CD4-positive, alpha-beta memory T cell (primary cell): ENCODE data around the gene ACTN1. TPM values are rescaled to one million over a fixed set of nuclear protein-coding genes. Genes with fewer than 3 reads are reported as not detected.
A peak's percentile ranks its signal among the peaks of the same experiment; 100 is the strongest.

Source experiments
- CTCF ChIA-PET: fragments of 350-600 bp; sonication (Branson Sonifier 250); formaldehyde crosslinking; loops from one replicate; lab custom pipeline; 2021; ENCODE audit warnings: inconsistent platforms; ENCODE audit not compliant: partially characterized antibody; lab: Charles Lee
- POLR2A ChIA-PET: fragments of 350-600 bp; sonication (Branson Sonifier 250); formaldehyde crosslinking; loops from one replicate; lab custom pipeline; 2021; ENCODE audit not compliant: partially characterized antibody; lab: Charles Lee
- DNase-seq, 5 donors: peaks; one replicate each; pipeline versions ENCODE4 v3.0.0 to v3.0.0-alpha.2; 2020 to 2022; ENCODE audit warnings: mixed read lengths in 1 of 5
- H3K27ac ChIP-seq: one replicate; pipeline ENCODE4 v1.7.0; 2013; ENCODE audit warnings: low read depth, low read length
- H3K27me3 ChIP-seq: 2 replicates; pipeline ENCODE4 v1.7.0; 2013; ENCODE audit warnings: mild to moderate bottlenecking, low read length, moderate library complexity; ENCODE audit not compliant: insufficient read depth
- H3K36me3 ChIP-seq: 2 replicates; pipeline ENCODE4 v1.7.0; 2013; ENCODE audit warnings: mild to moderate bottlenecking, low read length, moderate library complexity; ENCODE audit not compliant: insufficient read depth
- H3K4me1 ChIP-seq: 2 replicates; pipeline ENCODE4 v1.7.0; 2013; ENCODE audit warnings: mild to moderate bottlenecking, low read length, moderate library complexity; ENCODE audit not compliant: insufficient read depth
- H3K4me3 ChIP-seq, 2 donors: one replicate each; pipeline ENCODE4 v1.7.0; 2013; ENCODE audit warnings: low read length in 2 of 2, mild to moderate bottlenecking in 1 of 2
- H3K9me3 ChIP-seq, 2 donors: one replicate each; pipeline ENCODE4 v1.7.0; 2013; ENCODE audit warnings: low read length in 2 of 2, control low read depth in 1 of 2; ENCODE audit not compliant: control insufficient read depth in 1 of 2
- H3K27ac Mint-ChIP-seq, 7 donors: one replicate each; pipeline ENCODE4 v1.8.0; 2020 to 2021; ENCODE audit warnings: mixed read lengths in 7 of 7, mild to moderate bottlenecking in 6 of 7, inconsistent platforms in 3 of 7, moderate library complexity in 3 of 7
- H3K27me3 Mint-ChIP-seq, 2 donors: one replicate each; pipeline ENCODE4 v1.8.0; 2020 to 2021; ENCODE audit warnings: mixed read lengths in 2 of 2
- H3K36me3 Mint-ChIP-seq, 2 donors: one replicate each; pipeline ENCODE4 v1.8.0; 2020 to 2021; ENCODE audit warnings: mixed read lengths in 2 of 2, inconsistent platforms in 1 of 2, mild to moderate bottlenecking in 1 of 2
- H3K4me1 Mint-ChIP-seq, 4 donors: one replicate each; pipeline ENCODE4 v1.8.0; 2020 to 2021; ENCODE audit warnings: mixed read lengths in 4 of 4, mild to moderate bottlenecking in 1 of 4
- H3K4me3 Mint-ChIP-seq, 8 donors: one replicate each; pipeline ENCODE4 v1.8.0; 2020 to 2021; ENCODE audit warnings: mixed read lengths in 8 of 8, mild to moderate bottlenecking in 7 of 8, moderate library complexity in 6 of 8, inconsistent platforms in 3 of 8
- H3K9me3 Mint-ChIP-seq, 8 donors: one replicate each; pipeline ENCODE4 v1.8.0; 2020 to 2021; ENCODE audit warnings: mixed read lengths in 8 of 8, mild to moderate bottlenecking in 5 of 8, inconsistent platforms in 3 of 8, moderate library complexity in 1 of 8
- intact Hi-C: fragments of 100-400 bp; cut with micrococcal nuclease; formaldehyde crosslinking; loops from one replicate; pipeline ENCODE4 v1.15.1; 2023
- polyA plus RNA-seq, 2 donors: library from polyadenylated mRNA; unstranded; fragments of 300-500 nt; fragmentation: Illumina TruSeq; gene quantifications; one replicate each; pipeline ENCODE4 v1.2.3, GENCODE V29; 2021
- total RNA-seq, 2 experiments: library from RNA; stranded (reverse); gene quantifications; one replicate each; pipeline ENCODE4 v1.2.3, GENCODE V29; 2021

ACTN1 gene
- total and polyA plus RNA-seq, 4 experiments from 2014 or later = 33.6 to 75.1 (median 67.0) TPM

DNA sequence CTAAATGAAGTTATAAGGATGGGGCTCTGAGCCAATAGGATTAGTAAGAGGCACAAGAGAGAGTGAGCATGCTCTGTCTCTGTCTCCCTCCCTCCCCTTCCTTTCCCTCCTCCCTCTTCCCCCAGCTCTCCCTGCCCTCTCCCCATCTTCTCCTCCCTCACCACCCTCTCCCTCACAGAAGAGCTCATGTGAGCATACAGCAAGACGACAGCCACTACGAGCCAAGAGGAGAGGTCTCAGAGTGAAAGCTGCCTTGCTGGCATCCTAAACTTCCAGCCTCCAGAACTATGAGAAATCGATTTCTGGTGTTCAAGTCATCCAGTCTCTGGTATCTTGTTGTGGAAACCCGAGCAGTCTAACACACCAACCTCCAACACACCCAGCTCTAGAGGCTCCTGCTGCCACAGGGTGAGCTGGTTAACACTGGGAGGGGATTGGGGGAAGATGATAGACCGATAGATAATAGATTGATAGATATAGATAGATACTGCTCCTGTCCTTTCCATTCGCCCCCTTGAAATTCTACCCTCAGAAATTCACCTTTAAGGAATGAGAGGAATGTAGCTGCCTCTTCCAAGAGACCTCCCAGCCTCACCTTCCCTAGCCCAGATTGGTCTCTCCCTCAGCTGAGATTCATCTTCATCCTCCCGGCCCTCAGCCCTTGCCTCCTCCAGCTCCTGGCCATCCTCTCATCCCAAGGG, 25.8 kb upstream of the ACTN1 start:
- CTCF ChIA-PET = interaction anchor here (0.7 to 6.7 kb wide), 2 partner anchors 45 to 92 kb away, joined by 3 to 72 read pairs; no protein-coding TSS in a partner anchor
- Histone ChIP-seq H3K27me3 (no peaks in the 10 kb centered on the region), H3K36me3 (no peaks in the 10 kb centered on the region), H3K9me3 (no peaks in the 10 kb centered on the region), H3K4me3 (no peak overlapping the region), H3K27ac (no peak overlapping the region), H3K4me1 (no peaks in the 10 kb centered on the region)
- H3K4me3 Mint-ChIP-seq = no peak overlapping the region
- intact Hi-C loops = no loop called here
- no peaks in the 10 kb centered on the region for H3K36me3 Mint-ChIP-seq
- POLR2A ChIA-PET = no interaction called here
- H3K4me1 Mint-ChIP-seq = peaks cover 0 to under 1% (median under 1%) of the 10 kb centered on the region in 4 donors
- no peak for DNase-seq
- H3K9me3 Mint-ChIP-seq = no peaks in the 10 kb centered on the region
- peak overlapping the region in 2 of 7 donors; percentile 51 to 83 for H3K27ac Mint-ChIP-seq
- H3K27me3 Mint-ChIP-seq = peaks cover 0 to 1% of the 10 kb centered on the region in 2 donors

DNA sequence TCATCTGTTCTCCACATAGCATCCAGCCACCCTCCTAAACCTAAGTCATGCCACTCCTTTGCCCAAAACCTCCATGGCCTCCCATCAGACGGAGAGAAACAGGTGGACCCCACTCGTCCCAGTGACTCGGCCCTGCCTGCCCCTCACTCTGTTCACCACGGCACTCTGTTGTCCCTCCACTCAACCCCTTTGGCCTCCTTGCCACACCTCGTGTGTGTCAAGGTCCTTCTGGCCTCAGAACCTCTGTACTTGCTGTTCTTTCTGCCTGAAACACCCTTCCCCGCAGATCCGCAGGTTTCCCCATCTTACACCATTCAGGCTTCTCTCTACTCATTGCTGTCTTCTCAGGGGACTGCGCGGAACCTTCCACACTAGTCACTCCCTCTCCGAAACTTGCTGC, 24.5 kb upstream of the ACTN1 start:
- Mint-ChIP-seq H3K4me3 (no peak overlapping the region), H3K4me1 (no peaks in the 10 kb centered on the region), H3K9me3 (no peaks in the 10 kb centered on the region), H3K27ac (peak overlapping the region in 1 of 7 donors; percentile 30), H3K27me3 (peaks cover 0 to 1% of the 10 kb centered on the region in 2 donors), H3K36me3 (no peaks in the 10 kb centered on the region)
- no peak overlapping the region for H3K4me3 ChIP-seq
- H3K36me3 ChIP-seq = no peaks in the 10 kb centered on the region
- no peaks in the 10 kb centered on the region for H3K4me1 ChIP-seq
- no peaks in the 10 kb centered on the region for H3K27me3 ChIP-seq
- ChIA-PET CTCF (interaction anchor here (1.0 to 6.7 kb wide), 2 partner anchors 55 to 91 kb away, joined by 3 to 72 read pairs; no protein-coding TSS in a partner anchor), POLR2A (no interaction called here)
- no peaks in the 10 kb centered on the region for H3K9me3 ChIP-seq
- no peak overlapping the region for H3K27ac ChIP-seq
- intact Hi-C loops = no loop called here
- DNase-seq = no peak

DNA sequence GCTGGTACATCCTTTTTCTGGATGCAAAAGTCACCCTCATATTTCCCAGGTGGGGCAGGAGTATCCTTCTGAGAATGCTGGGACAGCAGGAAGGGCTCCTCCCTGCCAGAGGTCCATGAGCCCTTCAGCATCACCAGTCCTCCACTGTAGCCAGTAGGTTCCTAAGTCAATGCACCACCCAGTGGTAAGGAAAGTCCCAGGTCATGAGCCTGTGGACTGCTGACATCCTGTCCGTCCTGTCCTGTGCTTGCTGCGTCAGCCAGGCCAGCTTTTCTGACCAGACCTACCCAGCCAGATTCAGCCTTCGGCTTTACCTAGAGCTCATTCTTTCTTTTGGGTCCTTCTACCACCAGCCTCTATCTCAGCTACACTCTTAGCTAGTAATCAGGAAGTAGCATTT, 23.0 kb upstream of the ACTN1 start:
- POLR2A ChIA-PET = no interaction called here
- CTCF ChIA-PET = interaction anchor here (1.0 to 6.7 kb wide), 9 partner anchors 13 to 94 kb away, joined by 3 to 72 read pairs (median 5); no protein-coding TSS in a partner anchor
- Histone ChIP-seq H3K9me3 (no peaks in the 10 kb centered on the region), H3K27me3 (no peaks in the 10 kb centered on the region), H3K4me3 (no peak overlapping the region), H3K27ac (no peak overlapping the region), H3K36me3 (no peaks in the 10 kb centered on the region), H3K4me1 (no peaks in the 10 kb centered on the region)
- H3K27me3 Mint-ChIP-seq = peaks cover 0 to 1% of the 10 kb centered on the region in 2 donors
- H3K27ac Mint-ChIP-seq = no peak overlapping the region
- no peak overlapping the region for H3K4me3 Mint-ChIP-seq
- no peak for DNase-seq
- intact Hi-C loops = loop anchor here (1.0 kb wide), 1 partner anchor 91 kb away; no protein-coding TSS in a partner anchor
- H3K36me3 Mint-ChIP-seq = no peaks in the 10 kb centered on the region
- no peaks in the 10 kb centered on the region for H3K4me1 Mint-ChIP-seq
- no peaks in the 10 kb centered on the region for H3K9me3 Mint-ChIP-seq

DNA sequence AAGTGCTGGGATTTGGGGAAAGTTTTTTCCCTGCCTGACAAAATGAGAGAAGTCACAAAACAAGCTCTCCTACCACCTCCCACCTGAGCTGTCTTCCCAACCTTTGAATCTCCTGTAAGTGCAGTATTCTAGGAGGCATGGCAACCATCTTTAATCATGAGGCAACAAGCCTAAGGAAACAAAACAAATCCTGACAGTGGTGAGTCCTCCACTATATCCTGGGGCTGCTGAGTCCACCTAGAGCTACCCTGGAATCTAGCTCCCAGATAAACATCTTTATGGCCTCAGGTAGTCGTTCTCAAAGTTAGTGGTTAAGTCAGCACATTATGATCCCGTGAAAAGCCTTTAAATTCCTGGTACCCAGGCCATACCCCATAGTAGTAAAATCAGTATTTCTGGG, 22.3 kb upstream of the ACTN1 start:
- H3K4me3 ChIP-seq = no peak overlapping the region
- no peaks in the 10 kb centered on the region for H3K4me1 ChIP-seq
- no peaks in the 10 kb centered on the region for H3K9me3 Mint-ChIP-seq
- H3K36me3 ChIP-seq = no peaks in the 10 kb centered on the region
- no peaks in the 10 kb centered on the region for H3K9me3 ChIP-seq
- no peak for DNase-seq
- no peaks in the 10 kb centered on the region for H3K36me3 Mint-ChIP-seq
- H3K4me3 Mint-ChIP-seq = no peak overlapping the region
- H3K4me1 Mint-ChIP-seq = no peaks in the 10 kb centered on the region
- peak overlapping the region in 1 of 7 donors; percentile 42 for H3K27ac Mint-ChIP-seq
- ChIA-PET POLR2A (no interaction called here), CTCF (interaction anchor here (1.0 to 6.7 kb wide), 7 partner anchors 11 to 88 kb away, joined by 3 to 72 read pairs (median 5); no protein-coding TSS in a partner anchor)
- peaks cover 0 to 1% of the 10 kb centered on the region in 2 donors for H3K27me3 Mint-ChIP-seq
- no peak overlapping the region for H3K27ac ChIP-seq
- H3K27me3 ChIP-seq = no peaks in the 10 kb centered on the region
- intact Hi-C loops = no loop called here

DNA sequence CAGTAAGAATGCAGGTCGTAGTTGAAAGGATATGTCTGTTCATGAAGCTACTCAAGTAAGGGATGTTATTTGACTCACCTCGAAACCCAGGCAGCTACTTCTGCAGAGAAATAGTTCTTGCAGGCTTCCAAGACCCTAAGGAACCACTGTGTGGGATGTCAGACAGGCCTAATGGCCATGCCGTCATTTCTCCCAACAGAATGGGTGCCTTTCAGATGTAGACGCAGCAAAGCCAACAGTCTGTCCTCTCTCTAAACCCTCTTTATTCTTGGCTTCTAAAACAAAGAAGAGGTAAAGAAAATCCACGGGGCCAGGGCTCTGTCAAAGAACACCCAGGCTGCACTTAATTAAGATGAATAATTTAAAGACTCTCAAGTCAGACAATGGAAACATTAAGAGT, 19.0 kb upstream of the ACTN1 start:
- Histone ChIP-seq H3K27ac (no peak overlapping the region), H3K27me3 (no peaks in the 10 kb centered on the region), H3K4me1 (peaks cover 8% of the 10 kb centered on the region), H3K4me3 (no peak overlapping the region), H3K9me3 (no peaks in the 10 kb centered on the region), H3K36me3 (no peaks in the 10 kb centered on the region)
- H3K4me3 Mint-ChIP-seq = no peak overlapping the region
- H3K9me3 Mint-ChIP-seq = no peaks in the 10 kb centered on the region
- intact Hi-C loops = no loop called here
- DNase-seq = no peak
- peaks cover 0 to 1% of the 10 kb centered on the region in 2 donors for H3K27me3 Mint-ChIP-seq
- no peaks in the 10 kb centered on the region for H3K36me3 Mint-ChIP-seq
- ChIA-PET CTCF (interaction anchor here (1.2 kb wide), 1 partner anchor 30 kb away, joined by 3 read pairs; no protein-coding TSS in a partner anchor), POLR2A (no interaction called here)
- H3K4me1 Mint-ChIP-seq = peaks cover 5 to 14% (median 7%) of the 10 kb centered on the region in 4 donors
- no peak overlapping the region for H3K27ac Mint-ChIP-seq

DNA sequence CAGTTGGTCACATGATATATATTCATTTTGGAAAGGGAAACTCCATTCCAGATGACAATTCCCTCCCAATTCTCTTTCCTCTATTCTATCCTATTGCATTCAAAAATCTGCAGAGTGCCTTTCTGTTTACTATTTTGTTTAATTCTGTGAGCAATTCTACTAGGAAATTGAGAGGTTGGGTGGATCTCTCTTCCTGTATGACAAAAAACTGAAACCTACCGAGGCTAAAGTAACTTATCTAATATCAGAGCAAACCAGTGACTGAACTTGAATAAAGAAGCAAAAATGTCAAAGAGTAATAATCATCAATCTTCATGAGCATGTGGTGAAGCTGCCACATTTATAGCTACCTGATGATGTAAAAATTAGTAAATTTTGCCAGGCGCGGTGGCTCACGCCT, 16.6 kb upstream of the ACTN1 start:
- Mint-ChIP-seq H3K4me1 (peaks cover 5 to 14% (median 7%) of the 10 kb centered on the region in 4 donors), H3K9me3 (no peaks in the 10 kb centered on the region)
- intact Hi-C loops = no loop called here

DNA sequence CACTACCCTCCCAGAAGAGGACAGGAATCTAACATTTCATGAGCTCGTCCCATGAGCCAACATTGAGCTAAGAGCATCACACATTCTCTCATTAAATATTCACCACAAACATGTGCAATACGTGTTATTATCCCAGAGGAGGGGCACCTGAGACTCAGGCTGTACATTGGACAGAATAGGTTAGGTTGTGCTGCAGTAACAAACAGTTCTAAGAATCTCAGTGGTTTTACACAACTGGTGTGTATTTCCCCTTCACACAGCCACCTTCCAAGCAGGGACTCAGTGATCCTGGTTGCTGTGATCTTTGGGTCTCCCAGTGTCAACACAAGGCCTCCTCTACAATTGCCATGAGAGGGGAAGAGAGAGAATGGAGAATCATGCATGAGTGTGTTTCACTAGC, 15.0 kb upstream of the ACTN1 start:
- H3K27me3 Mint-ChIP-seq = peaks cover 0 to 1% of the 10 kb centered on the region in 2 donors
- peaks cover 5 to 14% (median 8%) of the 10 kb centered on the region in 4 donors for H3K4me1 Mint-ChIP-seq
- ChIA-PET POLR2A (no interaction called here), CTCF (interaction anchor here (1.7 kb wide), 1 partner anchor 83 kb away, joined by 5 read pairs; no protein-coding TSS in a partner anchor)
- Histone ChIP-seq H3K27ac (no peak overlapping the region), H3K36me3 (no peaks in the 10 kb centered on the region), H3K4me3 (no peak overlapping the region), H3K9me3 (no peaks in the 10 kb centered on the region), H3K27me3 (no peaks in the 10 kb centered on the region), H3K4me1 (peaks cover 8% of the 10 kb centered on the region)
- H3K36me3 Mint-ChIP-seq = no peaks in the 10 kb centered on the region
- no peak overlapping the region for H3K4me3 Mint-ChIP-seq
- intact Hi-C loops = no loop called here
- DNase-seq = no peak
- H3K9me3 Mint-ChIP-seq = no peaks in the 10 kb centered on the region
- peak overlapping the region in 2 of 7 donors; percentile 30 to 71 for H3K27ac Mint-ChIP-seq

More for the DNA sequence above, 16.6 kb upstream of the ACTN1 start:
- Histone ChIP-seq H3K9me3 (no peaks in the 10 kb centered on the region), H3K27me3 (no peaks in the 10 kb centered on the region), H3K36me3 (no peaks in the 10 kb centered on the region), H3K4me3 (no peak overlapping the region), H3K4me1 (peaks cover 8% of the 10 kb centered on the region), H3K27ac (no peak overlapping the region)
- Mint-ChIP-seq H3K27me3 (peaks cover 0 to 1% of the 10 kb centered on the region in 2 donors), H3K36me3 (no peaks in the 10 kb centered on the region), H3K4me3 (peak overlapping the region in 6 of 8 donors; percentile 2 to 47 (median 10)), H3K27ac (peak overlapping the region in 4 of 7 donors; percentile 25 to 78 (median 63))
- POLR2A ChIA-PET = no interaction called here
- no peak for DNase-seq
- CTCF ChIA-PET = no interaction called here
